ENCODE measurements around the gene JUN.

DNA sequence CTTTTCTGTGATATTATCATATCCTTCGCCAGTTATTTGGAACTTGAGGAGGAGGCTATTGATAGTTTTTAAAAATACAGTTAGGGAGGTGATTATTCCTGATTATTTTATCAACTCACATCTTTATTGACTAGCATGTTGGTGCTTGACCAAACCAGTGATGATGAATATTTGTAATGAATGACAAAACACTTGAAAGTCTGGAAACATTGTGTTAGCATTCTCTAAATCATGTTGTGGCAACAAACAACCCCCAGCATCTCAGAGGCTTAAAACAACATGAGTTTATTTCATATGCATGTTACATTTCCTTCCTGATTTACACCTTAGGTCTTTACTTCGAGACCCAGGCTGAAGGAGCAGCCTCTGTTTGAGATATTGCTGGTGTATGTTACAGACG, 10.7 kb upstream of the JUN start:
- no peak for TF ChIP-seq JUN (IDR thresholded peaks at IDR 0.05)
- TF ChIP-seq, protein P1, sequence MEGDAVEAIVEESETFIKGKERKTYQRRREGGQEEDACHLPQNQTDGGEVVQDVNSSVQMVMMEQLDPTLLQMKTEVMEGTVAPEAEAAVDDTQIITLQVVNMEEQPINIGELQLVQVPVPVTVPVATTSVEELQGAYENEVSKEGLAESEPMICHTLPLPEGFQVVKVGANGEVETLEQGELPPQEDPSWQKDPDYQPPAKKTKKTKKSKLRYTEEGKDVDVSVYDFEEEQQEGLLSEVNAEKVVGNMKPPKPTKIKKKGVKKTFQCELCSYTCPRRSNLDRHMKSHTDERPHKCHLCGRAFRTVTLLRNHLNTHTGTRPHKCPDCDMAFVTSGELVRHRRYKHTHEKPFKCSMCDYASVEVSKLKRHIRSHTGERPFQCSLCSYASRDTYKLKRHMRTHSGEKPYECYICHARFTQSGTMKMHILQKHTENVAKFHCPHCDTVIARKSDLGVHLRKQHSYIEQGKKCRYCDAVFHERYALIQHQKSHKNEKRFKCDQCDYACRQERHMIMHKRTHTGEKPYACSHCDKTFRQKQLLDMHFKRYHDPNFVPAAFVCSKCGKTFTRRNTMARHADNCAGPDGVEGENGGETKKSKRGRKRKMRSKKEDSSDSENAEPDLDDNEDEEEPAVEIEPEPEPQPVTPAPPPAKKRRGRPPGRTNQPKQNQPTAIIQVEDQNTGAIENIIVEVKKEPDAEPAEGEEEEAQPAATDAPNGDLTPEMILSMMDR (IDR thresholded peaks at IDR 0.05) = no peak
- TF ChIP-seq CBX8 (IDR thresholded peaks at IDR 0.05) = no peak
